ENCODE measurements around the gene CERS6.

DNA sequence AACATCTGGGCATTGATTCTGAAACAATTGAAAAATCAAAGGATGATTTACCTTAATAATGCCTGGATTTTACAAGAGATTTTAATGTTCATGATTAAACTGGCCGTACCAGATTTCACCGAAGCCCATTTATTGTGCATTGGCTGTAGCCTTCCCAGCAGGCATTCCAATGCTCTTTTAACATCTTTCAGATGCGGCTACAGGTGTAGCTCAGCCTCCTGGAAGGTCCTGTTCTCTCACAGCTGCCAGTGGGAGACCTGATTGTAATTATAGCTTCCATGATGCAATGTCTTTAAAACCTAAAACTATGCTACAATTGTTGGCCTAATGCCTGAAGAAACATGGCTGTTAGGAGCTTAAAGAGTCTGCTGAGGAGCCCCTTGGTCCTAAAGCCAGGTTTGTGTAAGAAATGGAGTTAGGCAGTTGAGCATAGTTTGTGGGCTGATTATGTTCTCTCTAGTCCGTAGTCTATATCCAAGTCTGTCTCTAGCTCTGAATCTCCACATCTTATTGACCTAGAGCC, 147.4 kb downstream of the CERS6 start:
- no peak for TF ChIP-seq EZH2 (IDR thresholded peaks at IDR 0.05; ENCODE audit: insufficient read depth, poor library complexity, severe bottlenecking)
- TF ChIP-seq EZH2phosphoT487 (IDR thresholded peaks at IDR 0.05; ENCODE audit: insufficient read depth, low read depth) = no peak
